ENCODE results near the gene CENPS.
A peak's percentile ranks its signal among the peaks of the same experiment; 100 is the strongest.
"Not testable (repeated sequence)": the region's sequence is repeated elsewhere in the genome, so short reads cannot be mapped to it uniquely, and the experiment has no call there.

Gene CENPS

GRCh38 chr1:10456661-10457060 lies 26.4 kb downstream of the CENPS start:
- DNase-seq: no peak

- not testable (repeated sequence) for DNase-seq
These were observed 27.2 kb downstream of the CENPS start for GRCh38 chr1:10457462-10457861.

GRCh38 chr1:10457875-10458274 lies 27.6 kb downstream of the CENPS start:
- no peak for DNase-seq

- DNase-seq: no peak
These were observed 29.0 kb downstream of the CENPS start for GRCh38 chr1:10459184-10459583.

- DNase-seq: no peak
These were observed 36.8 kb downstream of the CENPS start for GRCh38 chr1:10467078-10467477.

- DNase-seq: no peak
These were observed 39.8 kb downstream of the CENPS start for GRCh38 chr1:10470043-10470442.

GRCh38 chr1:10471411-10472219 lies 41.4 kb downstream of the CENPS start:
- no peak for DNase-seq

- peak; percentile 95 for DNase-seq
These were observed 42.2 kb downstream of the CENPS start, which contains the start of gene DFFA for GRCh38 chr1:10472220-10473144. Gene DFFA (minus strand): TSS chr1:10472529. CDS start chr1:10472458, 71 bp downstream.

- no peak for DNase-seq
These were observed 43.0 kb downstream of the CENPS start for GRCh38 chr1:10473145-10473765.

GRCh38 chr1:10474309-10474612 lies 44.0 kb downstream of the CENPS start:
- not testable (repeated sequence) for DNase-seq

- peak; percentile 80 for DNase-seq
These were observed 44.6 kb downstream of the CENPS start, which contains the start of gene PEX14 for GRCh38 chr1:10474613-10475507. Gene PEX14 (plus strand): TSS chr1:10474950. CDS start chr1:10474967, 17 bp downstream.

GRCh38 chr1:10475510-10475909 lies 45.3 kb downstream of the CENPS start:
- no peak for DNase-seq

GRCh38 chr1:10479296-10479695 lies 49.1 kb downstream of the CENPS start:
- DNase-seq: no peak

GRCh38 chr1:10480614-10481013 lies 50.4 kb downstream of the CENPS start:
- DNase-seq: no peak

GRCh38 chr1:10484521-10484920 lies 54.3 kb downstream of the CENPS start:
- DNase-seq: no peak

GRCh38 chr1:10489291-10490055 lies 59.2 kb downstream of the CENPS start:
- no peak for DNase-seq

- DNase-seq: no peak
These were observed 60.2 kb downstream of the CENPS start for GRCh38 chr1:10490286-10490970.
